SH-SY5Y (cell line): ENCODE measurements around the gene SUMO3.

Experiments used
- GATA2 ChIP-seq: IDR thresholded peaks from 2 replicates; pipeline ENCODE4 v1.6.1; 2011; ENCODE audit warnings: mild to moderate bottlenecking, low read depth, low read length
- GATA3 ChIP-seq: IDR thresholded peaks from 2 replicates; pipeline ENCODE4 v1.6.1; 2011; ENCODE audit warnings: low read depth, mild to moderate bottlenecking, low read length, moderate library complexity

SUMO3 gene

DNA sequence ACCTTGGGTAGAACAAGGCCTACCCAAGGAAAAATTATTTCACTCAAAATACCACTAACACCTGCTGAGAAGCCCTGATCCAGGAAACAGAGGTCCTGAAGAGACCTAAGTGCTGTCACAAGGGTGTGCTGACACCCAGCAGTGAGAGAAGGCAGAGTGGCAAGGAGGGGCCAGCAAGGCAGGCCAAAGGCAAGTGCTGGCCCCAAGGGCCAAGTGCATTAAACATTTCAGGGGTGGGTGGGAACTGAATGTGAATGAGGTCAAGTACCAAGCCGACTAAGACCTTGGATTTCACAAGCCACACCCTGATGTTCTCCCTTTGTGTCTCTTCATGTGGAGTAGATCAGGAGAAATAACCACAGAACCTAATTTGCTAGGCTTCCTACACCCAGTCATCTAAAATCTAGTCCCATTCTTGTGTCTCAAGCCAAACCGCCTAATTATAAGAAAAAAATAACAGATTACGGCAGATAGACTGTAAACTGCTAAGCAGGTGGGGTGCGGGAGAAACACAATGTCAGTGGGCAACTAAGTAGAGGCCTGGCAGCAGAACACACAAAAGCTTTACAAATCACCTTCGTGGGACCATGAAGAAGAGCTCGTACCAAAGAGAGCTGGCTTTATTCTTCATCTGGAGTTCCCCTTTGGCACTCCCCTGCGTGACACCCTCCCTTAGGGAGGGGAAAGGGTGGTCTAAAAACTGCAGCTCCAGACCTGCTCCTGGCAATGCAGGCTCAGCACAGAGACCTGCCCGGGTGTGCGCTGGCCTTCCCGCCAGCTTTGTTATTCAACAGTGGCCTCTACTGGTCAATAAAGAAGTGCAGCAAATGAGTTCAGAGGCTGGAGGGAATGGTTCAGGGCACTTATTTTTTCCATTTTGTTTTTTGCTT lies 24.9 kb downstream of the SUMO3 start:
- TF ChIP-seq GATA3 (no peak), GATA2 (no peak)

DNA sequence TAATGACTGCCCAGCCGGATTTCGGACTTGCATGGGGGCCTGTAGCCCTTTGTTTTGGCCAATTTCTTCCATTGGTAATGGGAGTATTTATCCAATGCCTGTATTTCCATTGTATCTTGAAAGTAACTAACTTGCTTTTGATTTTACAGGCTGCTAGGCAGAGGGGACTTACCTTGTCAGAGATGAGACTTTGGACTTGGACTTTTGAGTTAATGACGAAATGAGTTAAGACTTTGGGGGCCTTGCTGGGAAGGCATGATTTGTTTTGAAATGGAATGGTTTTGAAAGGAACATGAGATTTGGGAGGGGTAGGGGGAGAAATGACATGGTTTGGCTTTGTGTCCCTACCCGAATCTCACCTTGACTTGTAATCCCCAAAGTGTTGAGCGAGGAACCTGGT lies 25.9 kb downstream of the SUMO3 start:
- no peak for TF ChIP-seq GATA3
- TF ChIP-seq GATA2 = no peak

DNA sequence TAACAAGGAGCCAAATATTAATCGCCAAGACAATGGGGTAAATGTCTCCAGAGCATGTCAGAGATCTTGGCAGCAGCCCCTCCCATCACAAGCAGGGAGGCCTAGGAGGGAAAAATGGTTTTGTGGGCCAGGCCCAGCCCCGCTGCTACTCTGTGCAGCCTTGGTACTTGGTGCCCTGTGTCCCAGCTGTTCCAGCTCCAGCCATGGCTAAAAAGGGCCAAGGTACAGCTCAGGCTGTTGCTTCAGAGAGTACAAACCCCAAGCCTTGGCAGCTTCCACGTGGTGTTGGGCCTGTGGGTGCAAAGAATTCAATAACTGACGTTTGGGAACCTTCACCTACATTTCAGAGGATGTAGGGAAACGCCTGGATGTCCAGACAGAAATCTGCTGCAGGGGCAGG lies 26.6 kb downstream of the SUMO3 start:
- TF ChIP-seq GATA3 = no peak
- TF ChIP-seq GATA2 = no peak

DNA sequence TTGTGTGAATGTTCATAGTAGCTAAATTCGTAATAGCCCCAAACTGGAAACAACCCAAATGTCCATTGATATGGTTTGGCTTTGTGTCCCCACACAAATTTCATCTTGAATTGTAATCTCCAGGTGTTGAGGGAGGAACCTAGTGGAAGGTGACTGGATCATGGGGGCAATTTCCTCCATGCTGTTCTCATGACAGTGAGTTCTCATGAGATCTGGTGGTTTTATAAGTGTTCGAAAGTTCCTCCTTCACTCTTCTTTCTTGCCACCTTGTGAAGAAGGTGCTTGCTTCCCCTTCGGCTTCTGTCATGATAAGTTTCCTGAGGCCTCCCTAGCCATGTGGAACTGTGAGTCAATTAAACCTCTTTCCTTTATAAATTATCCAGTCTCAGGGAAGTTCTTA lies 27.5 kb downstream of the SUMO3 start:
- TF ChIP-seq GATA2 (no peak), GATA3 (no peak)

DNA sequence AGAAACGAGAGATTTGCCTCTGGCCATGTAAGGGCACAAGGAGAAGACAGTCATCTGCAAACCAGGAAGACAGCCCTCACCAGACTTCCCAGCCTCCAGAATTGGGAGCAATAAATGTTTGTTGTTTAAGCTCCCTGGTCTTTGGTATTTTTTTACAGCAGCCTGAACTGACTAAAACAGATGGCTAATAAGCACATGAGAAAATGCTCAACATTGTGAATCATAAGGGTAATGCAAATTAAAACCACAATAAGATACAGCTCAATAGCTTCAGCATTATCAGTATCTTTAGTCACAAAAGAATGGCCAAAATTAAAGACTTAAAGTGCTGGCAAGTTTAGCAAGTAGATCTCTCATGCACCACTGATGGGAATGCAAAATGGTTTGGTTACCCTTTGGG lies 28.0 kb downstream of the SUMO3 start:
- TF ChIP-seq GATA2 (no peak), GATA3 (no peak)

DNA sequence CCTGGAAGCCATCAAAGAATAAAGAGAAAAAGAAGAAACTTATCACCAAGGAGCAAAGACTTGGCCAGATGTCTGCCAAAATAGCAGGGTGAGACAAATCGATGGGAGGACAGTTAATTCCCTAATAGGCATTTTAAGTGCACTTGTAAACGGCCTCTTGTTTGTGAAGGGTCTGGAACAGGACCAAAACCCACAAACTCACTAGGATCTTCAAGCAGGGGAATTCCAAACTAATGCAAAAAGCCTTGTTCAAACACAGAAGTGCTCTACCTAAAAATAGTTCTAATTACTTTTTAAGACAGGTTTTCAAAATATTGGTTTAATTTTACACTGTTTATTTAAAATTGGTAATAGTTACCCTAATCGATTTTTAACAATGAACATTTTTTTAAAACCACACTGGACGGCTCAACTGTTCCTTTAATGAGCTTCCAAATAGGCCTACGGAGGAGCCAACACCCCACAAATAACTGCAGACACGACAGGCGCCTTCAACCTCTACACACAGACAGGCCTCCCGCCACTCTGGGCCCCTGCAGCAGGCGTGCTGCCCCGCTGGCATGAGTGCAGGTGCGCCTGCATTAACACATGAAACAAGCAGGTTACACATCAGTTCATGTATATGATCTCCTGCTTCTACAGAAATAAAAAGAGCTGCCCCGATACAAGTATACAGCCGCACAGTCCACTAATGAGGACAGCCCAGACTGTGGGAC lies 32.1 kb downstream of the SUMO3 start:
- no peak for TF ChIP-seq GATA3
- no peak for TF ChIP-seq GATA2

DNA sequence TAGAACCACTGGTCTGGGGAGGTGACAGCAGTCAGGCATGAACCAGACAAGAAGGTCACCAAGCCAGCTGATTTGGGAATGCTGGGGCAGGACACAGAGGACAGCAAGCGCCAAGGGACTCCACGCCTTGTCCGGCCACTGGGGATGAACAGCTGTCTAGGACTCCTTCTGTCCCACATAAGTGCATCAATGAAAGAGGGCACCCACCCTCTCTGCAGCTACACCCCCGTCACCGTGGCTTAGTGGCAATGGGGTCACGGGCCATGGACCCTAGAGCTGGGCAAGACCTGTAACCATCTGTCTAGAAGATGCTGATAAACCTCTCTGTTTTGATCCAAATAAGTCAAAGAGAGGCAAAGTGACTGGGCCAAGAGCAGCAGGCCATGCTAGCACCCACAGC lies 33.1 kb downstream of the SUMO3 start:
- no peak for TF ChIP-seq GATA2
- TF ChIP-seq GATA3 = no peak

DNA sequence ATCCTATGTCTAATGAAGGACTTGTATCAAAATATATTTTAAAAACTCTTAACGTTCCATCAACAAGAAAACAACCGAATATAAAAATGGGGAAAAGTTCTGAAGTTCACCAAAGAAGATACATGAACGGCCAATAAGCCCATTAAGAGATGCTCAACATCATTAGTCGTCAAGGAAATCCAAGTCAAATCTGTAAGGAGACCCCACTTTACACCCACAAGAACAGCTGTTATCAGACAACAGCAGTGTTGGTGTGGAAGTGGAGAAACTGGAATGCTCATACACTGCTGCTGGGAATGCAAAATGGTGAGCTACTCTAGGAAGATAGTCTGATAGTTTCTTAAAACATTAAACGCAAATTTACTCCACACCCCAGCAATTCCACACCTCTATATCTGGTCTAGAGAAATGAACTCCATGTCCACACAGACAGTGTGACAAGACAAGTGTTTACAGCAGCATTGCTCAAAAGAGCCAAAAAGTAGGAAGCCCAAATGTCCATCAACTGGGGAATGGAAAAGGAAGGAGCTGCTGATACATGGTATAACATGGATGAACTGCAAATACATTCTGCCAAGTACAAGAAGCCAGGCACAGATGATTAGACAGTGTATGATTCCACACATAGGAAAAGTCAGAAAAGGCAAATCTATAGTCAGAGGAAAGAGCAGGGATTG lies 34.7 kb downstream of the SUMO3 start:
- TF ChIP-seq GATA2 (no peak), GATA3 (no peak)

DNA sequence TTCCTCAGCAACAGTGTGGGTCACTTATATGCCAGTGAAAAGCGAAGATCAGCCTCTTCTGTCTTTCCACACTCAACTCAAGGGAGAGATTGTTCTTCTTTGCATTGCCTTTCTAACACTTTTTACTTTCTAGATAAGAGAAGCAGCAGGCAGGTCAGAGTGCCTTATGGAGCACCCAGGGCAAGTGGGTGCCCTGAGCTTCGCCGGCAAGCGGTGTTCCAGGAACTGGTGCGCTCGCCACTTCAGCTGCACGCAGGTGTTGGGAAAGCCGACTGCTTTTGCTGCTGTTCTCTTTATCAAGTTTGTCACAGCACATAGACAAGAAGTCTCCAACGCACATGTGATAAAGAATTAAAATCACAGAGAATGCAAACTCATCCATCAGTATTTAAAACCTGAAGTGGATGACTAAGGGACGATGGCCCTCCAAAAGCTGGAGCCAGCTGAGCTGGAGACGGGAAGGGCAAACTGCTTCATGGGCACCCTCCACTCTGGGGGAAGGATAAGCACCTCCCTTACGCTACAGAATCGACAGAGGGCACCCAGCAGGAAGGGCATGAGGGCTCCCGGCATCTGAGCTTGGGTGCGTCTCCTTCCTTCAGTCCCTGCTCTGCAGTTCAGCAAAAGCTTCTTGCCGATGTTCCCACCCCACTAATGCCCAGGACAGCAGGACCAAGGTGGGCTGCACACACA lies 36.9 kb downstream of the SUMO3 start:
- TF ChIP-seq GATA2 = no peak
- TF ChIP-seq GATA3 = no peak

DNA sequence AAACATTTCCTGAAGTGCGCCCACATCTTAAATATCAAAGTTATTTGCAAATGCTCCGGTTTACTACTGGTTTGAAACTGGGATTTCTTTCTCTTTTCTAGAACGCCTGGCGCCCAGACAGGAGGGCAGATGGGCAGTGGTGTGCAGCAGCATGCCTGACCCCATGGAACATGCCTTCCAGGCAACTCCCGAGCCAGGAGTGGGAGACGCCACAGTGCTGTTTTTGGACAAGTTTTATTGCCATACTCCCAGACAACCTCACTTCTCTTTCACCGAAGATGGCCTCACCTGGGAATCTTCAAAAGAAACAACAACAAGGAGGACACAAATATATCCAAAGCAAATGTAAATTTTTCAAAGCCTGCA lies 37.7 kb downstream of the SUMO3 start:
- TF ChIP-seq GATA2 = no peak
- no peak for TF ChIP-seq GATA3

DNA sequence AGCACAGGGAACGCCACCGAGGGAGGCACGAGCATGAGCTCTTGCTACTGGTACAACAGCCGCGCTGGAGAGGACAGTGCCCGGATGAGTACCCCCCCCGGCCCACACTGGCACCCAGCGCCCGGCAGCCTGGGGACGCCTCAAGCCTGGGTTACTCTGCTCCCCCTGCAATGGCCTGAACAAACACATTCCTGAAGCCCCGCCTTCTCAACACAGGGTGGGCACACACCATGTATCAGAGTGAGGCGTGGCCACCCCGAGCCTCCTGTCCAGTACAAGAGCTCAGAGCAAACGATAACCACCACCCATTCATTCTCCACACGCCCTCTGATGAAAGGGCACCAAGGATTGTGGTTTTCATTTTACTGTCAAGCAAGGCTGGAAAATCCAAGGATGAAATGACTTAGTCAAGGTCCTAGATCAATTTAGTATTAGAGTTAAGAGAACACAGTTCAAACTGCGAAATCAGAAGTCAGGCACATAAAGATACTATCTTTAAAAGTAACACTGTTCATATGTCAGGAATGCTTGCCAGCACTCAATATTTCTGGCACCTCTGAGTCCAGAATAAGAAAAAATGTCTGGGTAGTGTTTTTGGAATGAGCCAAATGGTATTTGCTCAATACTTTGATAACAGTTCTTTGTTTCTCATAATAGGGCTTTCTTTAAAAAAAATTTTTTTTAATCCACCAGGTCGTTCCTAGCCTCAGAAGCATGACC lies 38.3 kb downstream of the SUMO3 start:
- TF ChIP-seq GATA2 (no peak), GATA3 (no peak)

DNA sequence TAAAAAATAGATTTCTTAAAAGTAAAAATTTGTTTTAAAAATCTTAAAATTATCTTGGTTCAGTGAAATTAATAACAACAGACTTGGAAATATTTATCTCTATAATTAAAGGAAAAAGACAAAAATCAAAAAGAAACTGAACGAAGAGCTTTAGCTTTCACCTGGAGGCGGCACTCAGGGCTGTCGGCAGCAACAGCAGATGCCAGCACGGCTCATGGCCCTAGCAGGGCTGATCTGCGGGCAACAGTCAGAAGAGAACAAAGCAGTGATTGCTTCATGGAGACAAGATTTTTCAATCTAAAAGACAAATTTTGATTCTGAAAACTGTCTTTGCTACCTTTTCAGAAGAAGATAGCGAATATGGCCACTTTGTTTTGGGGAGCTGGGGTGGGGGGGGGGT lies 38.9 kb downstream of the SUMO3 start:
- TF ChIP-seq GATA2 (no peak), GATA3 (no peak)

DNA sequence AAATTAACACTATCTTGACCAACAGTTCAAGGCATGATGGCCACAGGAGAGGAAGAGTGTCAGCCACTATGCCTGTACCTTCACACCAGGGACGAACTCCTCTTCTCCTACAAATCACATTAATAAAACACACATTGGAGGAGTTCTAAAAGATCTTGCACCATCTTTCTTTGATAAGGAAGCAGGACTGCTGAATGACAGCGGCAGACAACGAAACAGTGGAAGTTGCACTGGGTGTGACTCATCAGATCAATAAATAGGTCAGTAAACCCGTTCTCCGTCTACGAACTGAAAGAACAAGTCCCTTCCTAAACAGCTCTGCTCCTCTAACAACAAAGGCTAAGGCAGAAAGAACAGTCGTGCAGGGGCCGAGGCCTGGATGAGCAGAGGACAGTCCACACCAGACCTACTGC lies 39.4 kb downstream of the SUMO3 start:
- TF ChIP-seq GATA2 (no peak), GATA3 (no peak)
